Right lobe of liver (tissue), 6 donors: Measurements from ENCODE around the gene GMDS. TPM values are rescaled to one million over a fixed set of nuclear protein-coding genes. Genes with fewer than 3 reads are reported as not detected.
"Not testable (repeated sequence)": the region's sequence is repeated elsewhere in the genome, so short reads cannot be mapped to it uniquely, and the experiment has no call there.

ENCODE experiments used
- ATAC-seq, 4 donors: fragments of 200-7000 bp; cut with Tn5 transposase; one replicate each; pipeline ENCODE4 v1.9.1; 2020; ENCODE audit warnings: mild to moderate bottlenecking in 4 of 4, moderate library complexity in 4 of 4
- DNase-seq, 3 donors: peaks; one replicate each; pipeline ENCODE4 v3.0.0-alpha.2; 2020
- H3K27ac ChIP-seq, 3 donors: fragments of 200-600 bp; one replicate each; pipeline ENCODE4 v1.8.0; 2022
- H3K27me3 ChIP-seq, 2 donors: fragments of 200-600 bp; one replicate each; pipeline ENCODE4 v1.8.0; 2022
- H3K36me3 ChIP-seq, 4 donors: fragments of 200-600 bp; sonication (generic) in 1 of 4; one replicate each; pipeline versions ENCODE4 v1.5.1 to v1.8.0; 2017 to 2022; ENCODE audit warnings: control low read depth in 1 of 4
- H3K4me1 ChIP-seq, 4 donors: fragments of 200-600 bp; sonication (generic) in 1 of 4; one replicate each; pipeline versions ENCODE4 v1.5.1 to v1.8.0; 2017 to 2022; ENCODE audit warnings: control low read depth in 1 of 4
- H3K4me3 ChIP-seq, 3 donors: fragments of 200-600 bp; one replicate each; pipeline ENCODE4 v1.8.0; 2022
- H3K9me3 ChIP-seq, 4 donors: fragments of 200-600 bp; sonication (generic) in 1 of 4; one replicate each; pipeline versions ENCODE4 v1.5.1 to v1.8.0; 2017 to 2022; ENCODE audit warnings: control low read depth in 1 of 4
- POLR2A ChIP-seq: fragments of 450-650 bp; IDR thresholded peaks from one replicate; pipeline ENCODE4 v1.6.1; 2017; ENCODE audit warnings: antibody characterized with exemption, mild to moderate bottlenecking
- WGBS: methylation state at CpG from one replicate; pipeline ENCODE4 v1.1.6; 2018; ENCODE audit warnings: low coverage, low lambda C conversion rate; ENCODE audit not compliant: insufficient coverage; ENCODE audit errors: missing lambda C conversion rate; 5-methylcytosine and 5-hydroxymethylcytosine counted together
- intact Hi-C, 2 donors: fragments of 100-400 bp; cut with DNase I; formaldehyde crosslinking; loops; one replicate each; pipeline versions ENCODE4 v1.11.2 to v1.14.1; 2022
- total RNA-seq, 6 experiments: library from RNA; depleted of rRNA in 2 of 6; stranded (reverse); fragments of >200 nt in 2 of 6; fragmentation: NEBNext Ultra II Directional in 3 of 6; extraction: Animal tissue kit (Norgen Biotek cat#: 25700) in 3 of 6; gene quantifications; one replicate each; pipeline versions ENCODE4 v1.1.0 to v1.2.4, GENCODE V29; 2016 to 2023
- TF ChIP-seq, protein P1 (sequence below), 4 donors: fragments of 200-600 bp in 3 of 4; fragments of 450-650 bp in 1 of 4; IDR thresholded peaks; one replicate each; pipeline versions ENCODE4 v1.5.1 to v1.8.0; 2016 to 2022; ENCODE audit warnings: antibody characterized with exemption in 4 of 4, mild to moderate bottlenecking in 2 of 4
- donor health status: DM: no; HTN: yes; CAD: no.
- donor health status: DM: no; HTN: no; CAD: no.
- donor health status: DM: no; HTN: no; CAD: no.
- donor health status: DM: no; HTN: yes; CAD: no.
- donor health status: DM: no; HTN: yes; CAD: no.

GMDS gene
- total RNA-seq, 6 experiments from 2014 or later: 15.9 to 34.4 (median 23.4) TPM

DNA sequence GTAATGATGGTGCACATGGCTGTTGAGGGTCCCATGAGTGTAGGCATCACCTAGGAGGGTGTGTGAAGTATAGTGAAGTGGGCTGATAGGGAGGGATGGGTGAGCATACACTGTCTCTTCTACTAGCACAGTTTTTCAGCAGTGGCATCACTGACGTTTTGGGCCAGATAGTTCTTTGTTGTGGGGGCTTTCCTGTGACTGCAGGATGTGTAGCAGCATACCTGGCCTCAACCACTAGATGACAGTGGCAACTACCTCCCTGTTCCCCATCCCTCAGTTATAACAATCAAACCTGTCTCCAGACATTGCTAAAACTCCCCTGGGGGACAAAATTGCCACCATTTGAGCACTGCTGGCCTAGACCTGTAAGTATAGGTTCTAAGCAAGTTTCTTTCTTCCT lies 396.7 kb downstream of the GMDS start:
- Histone ChIP-seq H3K27ac (no peak overlapping the region), H3K36me3 (no peaks in the 10 kb centered on the region), H3K27me3 (no peaks in the 10 kb centered on the region), H3K4me3 (no peak overlapping the region), H3K4me1 (no peaks in the 10 kb centered on the region), H3K9me3 (no peaks in the 10 kb centered on the region)
- no peak for ATAC-seq
- no peak for DNase-seq
- TF ChIP-seq, protein P1, sequence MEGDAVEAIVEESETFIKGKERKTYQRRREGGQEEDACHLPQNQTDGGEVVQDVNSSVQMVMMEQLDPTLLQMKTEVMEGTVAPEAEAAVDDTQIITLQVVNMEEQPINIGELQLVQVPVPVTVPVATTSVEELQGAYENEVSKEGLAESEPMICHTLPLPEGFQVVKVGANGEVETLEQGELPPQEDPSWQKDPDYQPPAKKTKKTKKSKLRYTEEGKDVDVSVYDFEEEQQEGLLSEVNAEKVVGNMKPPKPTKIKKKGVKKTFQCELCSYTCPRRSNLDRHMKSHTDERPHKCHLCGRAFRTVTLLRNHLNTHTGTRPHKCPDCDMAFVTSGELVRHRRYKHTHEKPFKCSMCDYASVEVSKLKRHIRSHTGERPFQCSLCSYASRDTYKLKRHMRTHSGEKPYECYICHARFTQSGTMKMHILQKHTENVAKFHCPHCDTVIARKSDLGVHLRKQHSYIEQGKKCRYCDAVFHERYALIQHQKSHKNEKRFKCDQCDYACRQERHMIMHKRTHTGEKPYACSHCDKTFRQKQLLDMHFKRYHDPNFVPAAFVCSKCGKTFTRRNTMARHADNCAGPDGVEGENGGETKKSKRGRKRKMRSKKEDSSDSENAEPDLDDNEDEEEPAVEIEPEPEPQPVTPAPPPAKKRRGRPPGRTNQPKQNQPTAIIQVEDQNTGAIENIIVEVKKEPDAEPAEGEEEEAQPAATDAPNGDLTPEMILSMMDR (IDR thresholded peaks at IDR 0.05): no peak
- TF ChIP-seq POLR2A: no peak
- WGBS: 57% methylated on average over 1 of the region's 1 CpG
- intact Hi-C loops: no loop called here

- Histone ChIP-seq H3K36me3 (no peaks in the 10 kb centered on the region), H3K27me3 (no peaks in the 10 kb centered on the region), H3K27ac (no peak overlapping the region), H3K4me1 (no peaks in the 10 kb centered on the region), H3K4me3 (no peak overlapping the region), H3K9me3 (no peaks in the 10 kb centered on the region)
- DNase-seq (no peak), ATAC-seq (no peak)
- WGBS: 90% methylated on average over 3 of the region's 3 CpGs
- intact Hi-C loops: no loop called here
- TF ChIP-seq, protein P1 (IDR thresholded peaks at IDR 0.05): no peak
- no peak for TF ChIP-seq POLR2A
Measured at GRCh38 chr6:1846611-1847010, 398.8 kb downstream of the GMDS start.

DNA sequence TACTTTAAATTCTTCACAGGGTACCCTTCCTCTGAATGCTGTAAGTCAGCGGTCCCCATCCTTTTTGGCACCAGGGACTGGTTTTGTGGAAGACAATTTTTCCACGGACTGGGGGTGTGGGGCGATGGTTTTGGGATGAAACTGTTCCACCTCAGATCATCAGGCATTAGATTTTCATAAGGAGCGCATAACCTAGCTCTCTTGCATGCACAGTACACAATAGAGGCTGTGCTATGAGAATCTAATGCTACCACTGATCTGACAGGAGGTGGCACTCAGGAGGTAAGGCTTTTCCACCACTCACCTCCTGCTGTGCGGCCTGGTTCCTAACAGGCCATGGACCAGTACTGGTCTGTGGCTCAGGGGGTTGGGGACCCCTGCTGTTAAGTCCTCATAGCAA lies 399.9 kb downstream of the GMDS start:
- H3K4me3 ChIP-seq, H3K27me3 ChIP-seq, H3K27ac ChIP-seq, intact Hi-C loops, H3K9me3 ChIP-seq, H3K36me3 ChIP-seq, ATAC-seq, H3K4me1 ChIP-seq, DNase-seq: not testable (repeated sequence)
- WGBS: 94% methylated on average over 4 of the region's 5 CpGs

DNA sequence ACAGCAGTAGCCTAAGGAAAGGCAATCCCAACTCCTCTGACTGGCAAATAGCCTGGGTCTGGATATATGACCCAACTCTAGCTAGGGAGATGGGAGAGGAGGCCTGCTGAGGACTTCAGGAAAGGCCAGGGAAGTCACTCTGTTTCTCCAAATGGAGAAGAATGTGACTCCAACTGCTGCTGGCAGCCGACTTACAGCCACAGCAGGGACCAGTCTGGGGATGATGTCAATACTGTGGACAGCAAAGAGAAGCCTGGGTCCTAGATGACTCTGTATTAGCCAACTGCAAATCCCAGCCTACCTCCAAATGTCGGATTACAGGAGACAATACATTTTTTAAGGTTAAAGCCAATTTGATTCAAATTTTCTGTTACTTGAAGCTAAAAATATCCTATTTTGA lies 403.1 kb downstream of the GMDS start:
- no peak for ATAC-seq
- H3K4me3 ChIP-seq: no peak overlapping the region
- TF ChIP-seq, protein P1 (IDR thresholded peaks at IDR 0.05): no peak
- TF ChIP-seq POLR2A: no peak
- no peaks in the 10 kb centered on the region for H3K9me3 ChIP-seq
- WGBS: 81% methylated on average over 2 of the region's 2 CpGs
- no peaks in the 10 kb centered on the region for H3K36me3 ChIP-seq
- DNase-seq: no peak
- no peak overlapping the region for H3K27ac ChIP-seq
- intact Hi-C loops: no loop called here
- H3K4me1 ChIP-seq: peaks cover 0 to 9% (median 4%) of the 10 kb centered on the region in 4 donors
- H3K27me3 ChIP-seq: no peaks in the 10 kb centered on the region

- Histone ChIP-seq H3K27ac (no peak overlapping the region), H3K4me1 (peaks cover 0 to 9% (median 4%) of the 10 kb centered on the region in 4 donors), H3K36me3 (no peaks in the 10 kb centered on the region), H3K4me3 (no peak overlapping the region), H3K9me3 (no peaks in the 10 kb centered on the region), H3K27me3 (no peaks in the 10 kb centered on the region)
- ATAC-seq (no peak), DNase-seq (no peak)
- WGBS: 47% methylated on average over 2 of the region's 3 CpGs
- no peak for TF ChIP-seq POLR2A
- TF ChIP-seq, protein P1 (IDR thresholded peaks at IDR 0.05): no peak
- intact Hi-C loops: no loop called here
Measured at GRCh38 chr6:1841136-1841535, 404.3 kb downstream of the GMDS start.
